ENCODE data around the gene AGTR1.

AGTR1 gene

DNA sequence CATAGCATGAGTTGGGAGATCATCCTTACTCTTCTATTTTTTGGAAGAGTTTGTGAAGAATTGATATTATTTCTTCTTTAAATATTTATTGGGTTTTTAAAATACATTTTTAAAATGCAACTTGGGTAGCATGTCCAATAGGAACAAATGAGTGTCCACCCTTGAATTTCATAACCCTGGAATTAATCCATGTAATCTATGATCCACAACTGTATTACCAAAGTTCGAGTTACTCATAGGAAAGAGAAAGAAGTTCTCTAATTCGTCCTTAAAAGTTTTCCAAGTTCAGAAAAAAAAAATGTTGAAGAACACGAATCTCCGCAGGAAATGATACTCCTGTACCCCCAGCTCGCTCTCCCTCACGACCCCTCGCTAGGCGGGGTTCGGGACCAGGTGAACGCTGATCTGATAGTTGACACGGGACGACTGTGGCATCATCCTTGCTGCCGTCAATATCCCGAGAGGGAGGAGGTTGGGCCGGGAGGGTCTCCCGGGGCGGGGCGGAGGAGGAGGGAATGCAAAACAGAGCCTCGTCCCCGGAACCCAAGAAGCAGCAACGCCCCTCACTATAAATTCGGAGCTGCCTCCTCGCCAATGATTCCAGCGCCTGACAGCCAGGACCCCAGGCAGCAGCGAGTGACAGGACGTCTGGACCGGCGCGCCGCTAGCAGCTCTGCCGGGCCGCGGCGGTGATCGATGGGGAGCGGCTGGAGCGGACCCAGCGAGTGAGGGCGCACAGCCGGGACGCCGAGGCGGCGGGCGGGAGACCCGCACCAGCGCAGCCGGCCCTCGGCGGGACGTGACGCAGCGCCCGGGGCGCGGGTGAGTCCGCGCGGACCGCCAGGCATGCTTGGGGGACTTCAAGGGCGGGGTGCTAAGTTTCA, at the start of gene AGTR1:
AGTR1 (plus strand) TSS at position 598 of the 884 bp plus-strand sequence. CDS start 43,133 bp downstream, outside the sequence.
- no peak for DNase-seq

DNA sequence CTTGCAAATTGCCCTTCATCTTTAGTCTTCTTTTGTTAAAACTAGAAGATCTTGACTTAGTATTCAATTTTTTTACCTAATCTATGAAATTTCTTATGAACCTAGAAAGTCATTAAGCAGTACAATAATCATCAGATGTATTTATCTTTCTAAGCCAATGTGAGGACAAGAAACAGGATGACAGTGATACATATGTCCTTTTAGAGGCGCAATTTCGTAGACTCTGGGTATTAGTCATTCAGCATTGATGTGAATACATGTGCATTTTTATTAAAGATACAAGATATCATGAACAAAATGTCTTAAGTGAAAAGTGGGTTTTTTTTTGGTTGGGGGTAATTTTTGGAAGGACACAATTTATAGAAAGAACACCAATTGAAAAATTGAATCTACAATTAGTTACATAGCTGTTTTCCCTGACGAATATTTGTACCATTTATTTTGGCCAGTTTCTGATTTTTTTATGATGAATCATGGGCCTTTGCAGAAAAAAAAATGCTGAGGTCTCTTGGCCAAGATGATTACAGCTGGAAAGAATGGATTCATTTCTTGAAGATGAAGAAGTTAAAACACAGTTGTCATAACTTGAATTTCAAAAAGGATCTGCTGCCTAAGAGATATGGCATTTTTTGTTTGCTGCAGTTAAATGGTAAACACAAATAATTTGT, 48.9 kb upstream of the AGTR1 start:
- DNase-seq: no peak

- DNase-seq: no peak
These were observed 46.2 kb upstream of the AGTR1 start for GRCh38 chr3:148651549-148651948.

DNA sequence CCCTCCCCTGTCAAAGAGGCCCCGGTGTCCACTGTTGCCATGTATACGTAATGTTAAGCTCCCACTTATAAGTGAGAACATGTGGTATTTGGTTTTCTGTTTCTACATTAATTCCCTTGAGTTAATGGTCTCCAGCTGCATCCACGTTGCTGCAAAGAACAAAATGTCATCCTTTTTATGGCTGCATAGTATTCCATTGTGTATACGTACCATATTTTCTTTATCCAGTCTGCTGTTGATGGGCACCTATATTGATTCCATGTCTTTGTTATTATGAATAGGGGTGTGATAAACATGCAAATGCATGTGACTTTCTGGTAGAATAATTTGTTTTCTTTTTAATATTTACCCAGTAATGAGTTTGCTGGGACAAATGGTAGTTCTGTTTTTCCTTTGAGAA, 43.3 kb upstream of the AGTR1 start:
- DNase-seq: no peak

GRCh38 chr3:148657470-148657869, 40.2 kb upstream of the AGTR1 start:
- no peak for DNase-seq

GRCh38 chr3:148659512-148659911, 38.2 kb upstream of the AGTR1 start:
- no peak for DNase-seq

DNA sequence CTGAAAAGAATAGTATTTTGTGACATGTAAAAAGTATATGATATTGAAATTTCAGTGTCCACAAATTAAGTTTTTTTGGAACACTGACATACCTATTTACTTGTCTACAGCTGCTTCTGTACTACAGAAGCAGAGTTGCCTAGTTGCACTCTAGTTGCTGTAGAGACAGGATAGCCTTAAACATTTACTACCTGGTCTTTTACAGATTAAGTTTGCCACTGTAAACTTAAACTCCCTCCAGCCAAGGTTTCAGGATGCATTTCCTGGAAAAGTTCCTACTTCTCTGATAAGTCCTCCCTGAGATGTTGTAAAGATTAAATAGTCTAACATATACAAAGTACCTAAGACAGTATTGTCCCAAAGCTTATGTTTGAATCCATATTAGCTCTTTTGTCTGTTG, 17.4 kb upstream of the AGTR1 start:
- DNase-seq: no peak

DNA sequence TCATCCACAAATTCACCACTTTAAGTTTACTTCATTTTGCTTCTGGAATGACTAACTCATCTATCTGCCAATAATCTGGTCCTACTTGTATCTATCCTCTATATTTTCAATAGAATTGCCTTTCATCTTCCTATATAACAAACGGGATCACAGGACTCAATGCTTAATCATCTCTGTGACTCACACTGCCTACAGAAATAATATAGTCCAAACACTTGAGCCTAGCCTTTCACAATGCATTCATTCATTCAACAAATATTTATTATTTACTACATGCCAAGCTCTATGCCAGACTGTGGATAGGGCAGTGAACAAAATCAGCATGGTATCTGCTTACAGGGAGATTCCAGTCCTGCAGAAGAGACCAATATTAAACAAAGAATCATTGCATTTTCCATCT, 16.6 kb upstream of the AGTR1 start:
- DNase-seq: no peak

DNA sequence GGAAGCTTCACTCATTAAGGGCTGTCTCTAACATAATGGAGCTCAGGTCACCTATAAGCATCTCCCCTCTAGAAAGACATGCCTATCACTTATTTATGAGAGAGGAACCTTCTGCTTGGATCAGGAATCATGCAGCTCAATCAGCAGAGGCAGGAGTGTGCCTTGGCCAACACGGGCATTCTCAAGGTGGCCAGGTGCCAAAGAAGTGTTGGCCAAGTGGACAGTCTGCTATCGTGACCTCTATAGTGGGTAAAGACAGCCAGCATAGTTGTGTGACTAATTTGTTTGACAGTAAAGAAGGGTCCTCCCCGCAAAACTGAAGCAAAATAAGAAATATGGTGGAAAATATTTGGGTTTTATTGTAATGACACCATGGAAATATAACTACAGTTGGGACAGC, 14.7 kb upstream of the AGTR1 start:
- no peak for DNase-seq

GRCh38 chr3:148694116-148694515, 3.6 kb upstream of the AGTR1 start:
- DNase-seq: no peak

GRCh38 chr3:148698190-148698810, 597 bp downstream of the AGTR1 start:
- DNase-seq: no peak

DNA sequence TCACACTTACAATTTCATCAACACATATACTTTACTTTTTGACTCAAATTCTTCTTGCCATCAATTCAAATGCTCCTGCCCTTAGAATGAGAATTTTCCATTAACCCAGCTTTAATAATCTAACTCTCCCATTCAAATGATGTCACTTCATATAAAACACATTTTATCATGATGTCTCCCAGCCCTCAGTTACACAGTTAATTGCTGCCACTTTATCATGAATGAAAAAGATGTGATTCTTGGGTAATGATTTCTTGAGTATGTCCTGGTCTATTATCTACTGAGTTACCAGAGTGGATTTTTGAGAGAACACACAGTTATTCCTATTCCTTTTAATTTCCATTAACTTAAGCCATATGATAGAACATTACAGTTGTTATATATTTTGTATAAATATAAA, 7.6 kb downstream of the AGTR1 start:
- no peak for DNase-seq

GRCh38 chr3:148707601-148708380, 10.1 kb downstream of the AGTR1 start:
- no peak for DNase-seq

DNA sequence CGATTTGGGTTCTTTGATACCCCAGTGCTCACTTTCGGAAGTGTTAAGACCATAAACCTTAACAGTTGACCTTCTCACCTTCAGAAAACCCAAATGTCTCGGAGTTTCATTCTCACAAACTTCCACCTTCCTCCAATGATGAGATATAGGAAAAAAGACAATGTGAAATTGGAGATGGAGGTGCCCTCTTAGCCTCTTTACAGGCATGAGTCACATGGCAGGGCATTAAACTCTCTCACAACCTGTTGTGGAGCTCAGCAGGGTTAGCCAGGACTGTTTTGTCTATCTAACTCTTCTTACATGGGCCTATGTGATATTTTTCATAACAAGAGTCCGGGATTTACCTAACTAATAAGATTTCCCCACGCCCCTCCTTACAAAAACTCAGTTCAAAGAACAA, 10.7 kb downstream of the AGTR1 start:
- no peak for DNase-seq

- no peak for DNase-seq
These were observed 12.0 kb downstream of the AGTR1 start for GRCh38 chr3:148709560-148710253.

DNA sequence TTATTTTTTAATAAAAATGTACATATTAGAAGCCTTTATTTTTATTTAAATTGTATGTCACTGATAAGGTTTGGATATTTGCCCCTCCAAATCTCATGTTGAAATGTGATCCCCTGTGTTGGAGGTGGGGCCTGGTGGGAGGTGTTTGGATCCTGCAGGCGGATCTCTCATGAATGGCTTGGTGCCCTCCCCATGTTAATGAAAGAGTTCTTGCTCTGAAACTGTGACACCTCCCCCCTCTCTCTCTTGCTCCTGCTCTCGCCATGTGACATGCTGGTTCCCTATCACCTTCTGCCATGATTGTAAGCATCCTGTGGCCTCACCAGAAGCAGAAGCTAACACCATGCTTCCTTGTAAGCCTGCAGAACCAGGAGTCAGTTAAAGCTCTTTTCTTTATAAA, 13.0 kb downstream of the AGTR1 start:
- no peak for DNase-seq

DNA sequence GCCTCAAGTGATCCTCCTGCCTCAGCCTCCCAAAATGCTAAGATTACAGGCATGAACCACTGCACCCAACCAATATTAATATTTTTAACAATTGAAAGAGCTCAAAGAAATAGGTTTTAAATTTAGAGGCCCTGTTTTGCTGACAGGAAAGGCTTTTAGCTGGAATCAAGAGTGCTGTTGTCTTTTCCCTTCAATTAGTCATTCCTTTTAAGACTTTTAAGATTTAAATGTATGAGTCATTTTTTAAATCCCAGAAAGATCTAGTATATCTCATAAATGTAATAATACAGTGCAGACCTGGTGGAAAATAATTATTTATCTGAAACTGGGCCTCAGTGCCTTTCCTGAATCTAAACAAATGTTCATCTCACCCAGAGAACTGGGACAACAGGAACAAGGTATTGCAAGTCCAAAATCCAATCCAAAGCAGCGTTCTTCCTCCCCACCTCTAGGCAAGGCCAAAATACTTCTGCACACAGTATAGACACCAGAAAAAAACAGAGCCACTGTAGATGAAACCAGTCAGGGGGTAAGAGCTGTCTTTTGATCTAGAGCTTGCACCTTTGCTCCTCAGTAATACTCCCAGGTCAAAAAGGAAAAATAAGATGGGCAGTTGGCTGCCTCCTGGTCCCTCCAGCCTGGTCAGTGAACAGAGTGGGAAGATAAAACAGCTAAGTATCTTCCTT, 14.4 kb downstream of the AGTR1 start:
- no peak for DNase-seq

DNA sequence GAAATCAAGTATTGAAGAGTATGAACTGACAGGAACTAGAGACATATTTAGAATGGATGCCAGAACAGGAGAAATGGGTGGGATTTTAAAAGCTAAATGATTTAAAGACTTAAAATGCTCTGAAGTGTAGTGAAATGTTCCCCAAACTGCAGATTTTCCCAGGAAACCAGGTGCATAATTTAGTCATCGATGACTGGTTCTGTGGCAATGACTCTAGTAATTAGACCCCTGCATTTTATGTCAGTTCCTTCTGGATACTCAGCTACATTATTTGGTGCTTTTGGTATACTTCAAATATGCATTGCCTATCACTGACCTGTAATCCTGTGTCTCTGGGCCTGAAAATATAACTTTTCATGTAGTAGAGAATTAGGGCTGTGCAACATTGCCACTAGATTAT, 16.8 kb downstream of the AGTR1 start:
- no peak for DNase-seq

DNA sequence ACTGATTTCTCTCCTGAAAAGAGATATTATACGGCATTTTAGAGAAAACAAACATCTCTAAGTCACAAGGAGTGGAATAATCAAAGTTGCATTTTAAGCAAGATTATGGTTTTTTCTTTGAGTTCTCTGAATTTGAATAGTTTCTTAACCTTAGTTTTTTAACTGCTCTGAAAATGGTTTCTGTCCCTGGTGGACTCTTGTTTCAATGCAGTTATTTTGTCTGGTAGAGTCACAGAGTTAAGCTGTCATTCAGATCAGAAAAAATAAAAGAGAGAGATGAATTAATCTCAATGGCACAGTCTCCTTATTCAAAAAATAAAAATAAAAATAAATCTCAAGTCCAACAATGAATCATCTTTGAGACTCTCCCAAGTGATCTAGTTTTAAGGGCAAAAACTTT, 19.0 kb downstream of the AGTR1 start:
- no peak for DNase-seq

- DNase-seq: no peak
These were observed 20.3 kb downstream of the AGTR1 start for GRCh38 chr3:148717885-148718561.

Data from NCI-H1930 (cell line).